GM18861 (cell line): ENCODE measurements around the gene SLAIN2.
A peak's percentile ranks its signal among the peaks of the same experiment; 100 is the strongest.

Experiments
- ATAC-seq: cut with Tn5 transposase; IDR thresholded peaks from one replicate; pipeline ENCODE4 v1.9.1; 2021; ENCODE audit not compliant: unreplicated experiment

Gene SLAIN2

DNA sequence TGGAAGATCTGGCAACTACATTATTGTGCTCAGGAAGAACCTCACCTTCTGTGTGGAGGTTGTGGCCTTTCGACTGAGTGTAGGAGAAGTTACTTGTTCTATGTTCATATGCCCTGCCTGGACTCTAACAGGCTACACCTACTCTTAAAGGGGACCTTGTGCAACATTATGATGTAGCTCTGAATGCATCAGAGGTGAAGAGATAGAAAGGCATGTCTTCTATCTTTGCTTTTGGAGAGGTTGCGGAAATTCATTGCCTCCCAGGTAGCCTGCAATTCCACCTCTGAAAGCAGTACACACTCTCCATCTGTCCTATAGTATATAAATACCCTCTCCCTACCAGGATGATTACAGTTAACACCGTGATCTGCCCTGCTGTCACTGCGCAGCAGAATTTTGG is 7.1 kb upstream of the SLAIN2 start:
- no peak for ATAC-seq

DNA sequence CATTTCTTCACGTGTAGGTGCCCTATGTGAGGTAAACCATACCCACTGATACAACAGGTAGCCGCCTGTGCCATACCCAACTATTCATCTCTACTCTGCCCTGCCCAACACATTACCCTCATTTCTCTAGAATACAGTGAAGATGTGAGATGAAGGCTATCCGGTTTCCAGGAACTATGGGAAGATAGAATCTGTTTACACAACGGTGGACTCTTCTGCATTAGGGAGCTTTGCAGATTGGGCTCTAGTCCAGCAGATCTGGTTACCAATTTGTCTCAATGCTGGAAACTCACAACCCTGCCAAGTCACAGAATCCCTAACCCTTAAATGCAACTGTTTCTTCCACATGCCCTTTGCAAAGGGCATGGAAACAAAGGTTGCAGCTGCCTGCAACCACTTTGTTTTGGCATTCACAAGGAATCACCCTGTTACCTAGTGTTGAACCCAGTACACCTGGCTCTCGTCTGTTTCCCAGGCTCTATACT is 6.4 kb upstream of the SLAIN2 start:
- no peak for ATAC-seq

DNA sequence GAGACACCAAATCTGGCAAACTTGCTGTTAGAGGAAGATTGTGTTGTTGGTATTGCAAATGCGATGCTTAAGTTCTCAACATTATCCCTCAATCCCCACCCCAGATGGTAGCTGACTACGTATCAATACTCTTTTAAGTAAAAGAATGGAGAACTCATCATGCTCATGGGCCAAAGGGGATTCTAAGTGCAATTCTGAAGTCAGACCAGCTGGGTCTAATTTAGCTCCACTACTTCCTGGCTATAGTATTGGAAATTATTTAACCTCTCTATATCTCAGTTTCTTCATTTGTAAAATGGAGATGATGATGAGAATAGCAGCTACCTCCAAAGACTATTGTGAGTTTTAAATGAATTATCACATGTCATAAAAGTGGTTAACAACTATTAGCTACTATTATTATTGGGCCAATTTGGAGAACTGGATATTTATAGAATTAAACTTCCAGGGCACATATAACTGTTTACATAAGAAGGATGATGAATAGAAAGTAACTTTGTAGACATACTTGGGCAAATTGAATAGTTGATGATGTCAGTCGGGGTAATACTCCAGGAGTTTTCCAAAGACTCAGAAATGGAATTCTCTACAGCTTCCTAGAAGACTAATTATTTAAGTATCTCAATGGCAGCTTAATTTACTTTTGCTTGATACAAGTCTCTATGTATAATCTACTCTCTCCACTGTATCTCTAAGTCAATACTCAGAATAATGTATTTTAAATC is 5.0 kb upstream of the SLAIN2 start:
- ATAC-seq = no peak

DNA sequence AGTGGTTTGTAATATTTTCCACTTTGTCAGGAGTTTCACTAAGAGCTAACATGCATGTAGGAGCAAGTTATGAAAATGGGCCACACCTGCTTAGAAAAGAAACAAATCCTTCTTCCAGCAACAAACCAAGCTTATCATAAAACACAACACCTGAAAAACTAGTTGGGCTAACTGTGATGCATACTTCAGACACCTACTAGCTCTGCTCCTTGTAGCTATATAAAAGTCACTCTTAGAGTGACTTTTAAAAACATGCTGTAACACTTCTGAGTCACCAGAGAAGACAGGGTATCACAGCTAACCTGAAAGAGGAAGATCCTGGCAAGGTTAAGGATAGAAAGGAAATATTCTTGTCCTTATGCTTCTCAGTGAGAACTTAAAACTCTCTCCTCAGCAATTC is 3.6 kb upstream of the SLAIN2 start:
- no peak for ATAC-seq

DNA sequence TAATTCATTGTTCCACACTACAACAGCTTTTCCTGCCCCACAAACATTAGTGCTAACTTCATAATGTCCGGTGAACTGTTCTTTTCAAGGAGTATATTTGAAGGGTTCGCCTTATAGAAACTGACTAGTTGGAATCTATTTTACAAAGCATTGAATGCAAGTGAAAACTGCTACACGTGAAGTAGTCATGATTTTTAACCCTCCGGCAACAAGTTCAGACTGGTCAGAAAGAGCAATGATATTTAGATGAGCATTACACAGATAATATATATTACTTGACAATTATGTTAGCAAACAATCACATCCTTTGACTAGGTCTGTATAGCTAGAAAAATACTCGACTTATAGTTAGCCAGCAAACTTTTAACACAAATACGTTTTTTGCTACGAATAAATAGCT is 1.7 kb upstream of the SLAIN2 start:
- ATAC-seq = no peak

DNA sequence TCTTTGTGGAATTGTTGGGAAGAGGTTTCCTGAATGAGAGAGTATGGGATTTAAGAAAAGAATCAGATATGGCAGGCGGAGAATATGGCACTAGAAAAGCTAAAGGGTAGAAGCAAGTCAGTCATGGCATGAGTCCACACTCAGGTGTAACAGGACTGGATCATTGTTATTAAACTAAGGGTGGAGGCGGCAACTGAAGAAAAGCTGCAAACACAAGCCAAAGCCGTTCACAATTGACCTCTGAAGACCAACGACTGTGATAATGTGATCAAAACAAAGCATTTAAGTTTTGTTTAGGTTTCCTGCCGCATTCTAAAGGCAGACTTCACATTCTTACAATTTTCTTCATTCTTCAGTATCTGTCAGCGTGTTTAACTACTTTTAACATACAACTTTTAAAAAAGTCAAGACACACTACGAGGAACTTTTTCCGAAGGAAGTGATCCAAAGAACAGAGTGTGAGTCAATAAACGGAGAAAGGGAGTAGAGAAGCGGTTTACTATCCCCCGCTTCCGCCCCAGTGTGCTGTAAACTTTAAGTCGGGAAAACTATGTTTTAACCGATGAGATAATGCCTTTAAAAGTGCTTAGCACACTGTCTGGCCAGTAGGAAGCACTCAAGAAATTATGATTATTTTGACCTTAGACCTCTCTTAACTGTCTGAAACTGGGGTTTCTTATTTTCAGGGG is 909 bp upstream of the SLAIN2 start:
- ATAC-seq = peak; percentile 11

DNA sequence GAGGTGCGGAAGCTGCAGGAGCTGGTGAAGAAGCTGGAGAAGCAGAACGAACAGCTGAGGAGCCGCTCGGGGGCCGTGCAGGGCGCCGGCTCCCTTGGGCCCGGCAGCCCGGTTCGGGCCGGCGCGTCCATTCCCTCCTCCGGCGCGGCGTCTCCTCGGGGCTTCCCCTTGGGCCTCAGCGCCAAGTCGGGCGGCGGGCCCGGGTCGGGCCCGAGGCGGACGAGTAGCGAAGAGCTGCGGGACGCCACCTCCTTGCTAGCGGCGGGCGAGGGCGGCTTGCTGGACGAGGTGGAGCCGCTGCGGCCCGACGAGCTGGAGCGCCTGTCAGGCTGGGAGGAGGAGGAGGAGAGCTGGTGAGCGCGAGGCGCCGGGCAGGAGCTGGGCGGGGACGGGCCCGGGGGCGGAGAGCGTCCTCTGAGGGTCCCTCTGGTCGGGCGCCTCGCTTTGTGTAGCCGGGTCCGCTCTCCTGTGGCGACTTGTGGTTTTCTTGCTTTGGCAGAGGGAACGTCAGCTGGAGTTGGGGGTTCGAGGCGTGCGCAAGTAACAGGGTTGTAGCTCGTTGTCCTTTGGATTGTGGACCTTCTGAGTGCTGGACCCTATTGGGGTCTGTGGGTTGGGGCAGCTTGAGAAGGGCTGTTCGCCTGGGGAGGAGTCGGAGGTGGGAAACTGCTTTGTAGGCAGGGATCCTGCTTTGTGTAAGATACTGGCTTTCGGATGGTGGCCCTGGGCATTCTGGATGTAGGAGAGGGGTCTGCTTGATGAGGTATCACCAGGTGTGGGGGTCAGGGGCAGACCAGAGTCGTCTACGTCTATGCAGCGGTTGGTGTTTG is 662 bp downstream of the SLAIN2 start:
- ATAC-seq = peak; percentile 7

DNA sequence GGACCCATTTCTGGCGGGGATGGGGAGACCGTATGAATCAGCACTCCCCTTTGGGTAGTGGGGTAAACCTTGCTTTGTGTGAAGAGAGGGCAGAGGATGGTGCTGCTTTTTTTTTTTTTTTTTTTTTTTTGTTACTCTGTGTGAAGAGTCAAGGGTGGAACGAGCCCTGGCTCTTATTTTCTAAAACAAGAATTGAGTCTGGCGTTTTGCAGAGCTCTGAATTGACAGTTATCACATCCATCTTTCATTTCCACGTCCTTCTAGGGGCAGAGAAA is 1.2 kb downstream of the SLAIN2 start:
- ATAC-seq = no peak

DNA sequence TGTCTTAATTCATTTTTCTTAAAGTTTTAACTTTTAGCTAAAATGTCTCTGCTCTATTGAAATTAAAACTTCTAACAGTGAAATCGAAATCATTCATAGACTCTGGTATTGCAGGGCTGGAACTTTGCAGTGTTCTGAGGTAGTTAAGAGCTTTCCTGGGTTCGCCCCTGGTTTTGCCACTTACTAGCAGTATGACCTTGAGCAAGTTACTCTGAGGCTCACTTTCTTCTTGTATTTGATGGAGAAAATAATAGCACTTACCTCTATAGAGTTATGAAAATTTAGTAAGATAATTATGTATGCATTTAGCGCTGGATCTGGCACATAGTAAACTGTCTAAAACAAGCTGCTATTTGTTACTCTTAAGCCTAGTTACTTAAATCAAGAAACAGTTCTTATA is 1.7 kb downstream of the SLAIN2 start:
- no peak for ATAC-seq

DNA sequence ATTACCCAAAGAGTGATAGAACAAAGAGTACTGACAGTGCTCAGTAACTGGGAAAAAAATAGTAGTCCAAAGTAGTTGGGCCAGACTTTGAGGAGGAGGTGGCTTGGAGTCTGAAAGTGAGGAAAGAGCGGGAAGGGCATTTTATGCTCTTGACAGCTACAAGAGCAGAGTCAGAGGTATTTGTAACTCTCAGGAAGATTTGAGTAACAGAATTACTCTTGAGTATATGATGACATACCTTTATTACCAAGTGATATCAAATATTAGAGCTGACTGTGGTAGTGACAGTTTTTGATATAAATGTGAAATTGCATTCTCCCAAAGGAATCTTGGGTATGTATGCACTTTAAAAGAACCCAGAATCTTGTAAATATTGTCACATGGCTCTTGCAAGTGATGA is 2.2 kb downstream of the SLAIN2 start:
- ATAC-seq = no peak

DNA sequence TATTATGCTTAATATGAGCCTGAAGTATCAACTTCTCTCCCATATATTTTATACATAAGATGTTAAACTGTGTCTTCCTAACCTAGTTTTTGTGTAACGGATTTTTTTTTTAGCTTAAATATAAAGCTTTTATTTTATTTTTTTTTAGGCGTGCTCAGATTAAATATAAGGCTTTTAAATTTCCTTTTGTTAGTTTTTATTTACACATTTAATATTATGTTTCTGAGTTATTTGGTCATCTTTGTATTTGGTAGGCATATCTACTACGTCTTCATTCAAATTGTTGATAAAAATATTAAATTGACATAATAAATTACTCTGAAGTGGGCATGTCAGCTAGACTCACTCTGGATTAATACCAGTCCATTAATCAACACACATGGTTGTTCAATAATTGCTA is 4.2 kb downstream of the SLAIN2 start:
- no peak for ATAC-seq

DNA sequence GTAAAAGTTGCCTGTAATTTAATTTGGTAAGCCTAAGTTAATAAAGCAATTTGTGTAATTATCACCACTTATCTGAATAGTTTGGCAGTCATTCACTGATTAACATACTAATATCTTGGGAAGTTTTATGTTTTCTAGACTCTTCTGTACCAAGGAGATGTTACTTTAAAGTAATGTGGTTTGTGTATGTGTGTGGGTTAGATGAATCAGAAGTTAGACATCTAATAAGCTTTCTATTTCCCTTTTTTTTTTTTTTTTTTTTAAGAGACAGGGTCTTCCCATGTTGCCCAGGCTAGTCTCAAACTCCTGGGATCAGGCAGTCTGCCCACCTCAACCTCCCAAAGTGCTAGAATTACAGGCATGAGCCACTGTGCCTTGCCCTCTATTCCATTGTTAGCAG is 5.3 kb downstream of the SLAIN2 start:
- no peak for ATAC-seq

DNA sequence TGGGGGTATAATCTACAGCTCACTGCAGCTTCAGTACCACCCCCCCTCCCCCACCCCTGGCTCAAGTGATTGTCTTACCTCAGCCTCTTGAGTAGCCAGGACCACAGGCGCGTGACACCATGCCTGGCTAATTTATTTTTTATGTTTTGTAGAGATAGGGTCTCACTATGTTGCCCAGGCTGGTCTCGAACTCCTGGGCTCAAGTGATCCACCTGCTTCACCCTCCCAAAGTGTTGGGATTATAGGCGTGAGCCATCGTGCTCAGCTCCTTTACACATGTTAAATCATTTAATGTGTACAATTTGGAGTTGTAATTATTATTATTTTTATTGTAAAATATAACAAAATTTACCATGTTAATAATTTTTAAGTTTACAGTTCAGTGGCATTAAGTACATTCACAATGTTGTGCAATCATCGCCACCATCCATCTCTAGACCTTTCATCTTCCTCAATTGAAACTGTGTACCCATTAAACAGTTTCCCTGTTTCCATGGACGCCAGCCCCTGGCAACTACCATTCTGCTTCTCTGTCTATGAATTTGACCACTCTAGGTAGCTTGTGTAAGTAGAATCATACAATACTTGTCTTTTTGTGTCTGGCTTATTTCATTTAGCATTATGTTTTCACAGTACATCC is 6.1 kb downstream of the SLAIN2 start:
- ATAC-seq = no peak

DNA sequence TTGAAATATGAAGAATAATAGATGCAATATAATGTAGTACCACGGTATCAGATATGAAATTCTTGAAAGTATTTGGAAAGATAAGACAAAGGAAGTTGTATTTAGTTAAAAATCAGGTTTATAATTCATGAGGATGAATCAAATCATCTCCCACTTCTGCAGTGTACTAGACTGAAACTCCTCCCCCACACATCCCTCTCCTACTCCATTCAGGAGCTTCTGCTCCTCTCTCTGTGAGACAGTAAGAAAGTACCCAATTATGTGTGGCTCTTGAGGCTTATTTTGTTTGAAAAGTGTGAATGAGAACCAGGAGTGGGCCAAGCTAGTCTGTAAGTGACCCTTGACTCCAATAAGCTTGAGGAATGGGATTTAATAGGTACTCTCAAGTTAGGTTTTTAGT is 9.5 kb downstream of the SLAIN2 start:
- ATAC-seq = no peak

DNA sequence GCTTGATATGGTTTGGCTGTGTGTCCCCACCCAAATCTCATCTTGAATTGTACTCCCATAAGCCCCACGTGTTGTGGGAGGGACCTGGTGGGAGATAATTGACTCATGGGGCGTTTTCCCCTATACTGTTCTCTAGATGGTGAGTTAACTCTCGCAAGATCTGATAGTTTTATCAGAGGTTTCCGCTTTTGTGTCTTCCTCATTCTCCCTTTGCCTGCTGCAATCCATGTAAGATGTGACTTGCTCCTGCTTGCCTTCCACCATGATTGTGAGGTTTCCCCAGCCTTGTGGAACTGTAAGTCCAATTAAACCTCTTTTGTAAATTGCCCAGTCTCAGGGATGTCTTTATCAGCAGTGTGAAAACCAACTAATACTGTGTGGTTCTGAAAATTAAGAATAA is 11.5 kb downstream of the SLAIN2 start:
- no peak for ATAC-seq

DNA sequence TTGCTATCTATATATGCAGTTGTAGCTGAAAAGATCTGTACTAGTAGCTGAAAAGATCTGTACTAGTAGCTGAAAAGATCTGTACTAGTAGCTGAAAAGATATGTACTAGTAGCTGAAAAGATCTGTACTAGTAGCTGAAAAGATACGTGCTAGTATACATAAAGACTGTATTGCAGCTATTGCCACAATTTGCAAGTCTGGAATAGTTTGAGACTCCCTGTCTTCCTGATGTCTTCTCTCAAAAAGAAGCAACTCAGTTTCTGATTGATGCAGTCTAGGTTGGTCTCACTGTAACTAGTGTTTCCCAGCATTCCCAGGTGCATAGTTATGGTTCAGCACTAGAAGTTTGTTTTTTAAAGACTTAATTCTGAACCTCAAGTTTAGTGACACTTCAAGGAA is 15.0 kb downstream of the SLAIN2 start:
- no peak for ATAC-seq

DNA sequence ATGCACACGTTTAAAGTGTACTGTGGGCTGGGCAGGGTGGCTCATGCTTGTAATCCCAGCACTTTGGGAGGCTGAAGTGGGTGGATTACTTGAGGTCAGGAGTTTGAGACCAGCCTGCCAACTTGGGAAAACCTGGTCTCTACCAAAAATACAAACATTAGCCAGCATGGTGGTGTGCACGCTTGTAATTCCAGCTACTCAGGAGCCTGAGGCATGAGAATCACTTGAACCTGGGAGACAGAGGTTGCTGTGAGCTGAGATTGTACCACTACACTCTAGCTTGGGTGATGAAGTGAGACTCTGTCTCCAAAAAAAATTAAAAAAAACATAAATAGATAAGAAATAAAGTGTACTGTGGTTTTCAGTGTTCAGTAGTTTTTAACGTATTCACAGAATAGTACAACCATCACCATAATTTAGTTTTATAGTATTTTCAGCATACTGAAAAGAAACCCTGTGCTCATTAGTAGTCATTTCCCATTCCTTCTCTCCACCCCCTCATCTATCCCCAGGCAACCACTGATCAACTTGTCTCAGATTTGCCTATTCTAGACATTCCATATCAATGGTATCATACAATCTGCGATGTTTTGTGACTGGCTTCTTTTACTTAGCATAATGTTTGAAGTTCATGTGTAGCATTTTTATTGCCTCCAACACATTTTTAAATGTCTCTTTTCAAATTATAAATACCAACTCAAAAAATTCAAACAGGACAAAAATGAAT is 19.1 kb downstream of the SLAIN2 start:
- no peak for ATAC-seq

DNA sequence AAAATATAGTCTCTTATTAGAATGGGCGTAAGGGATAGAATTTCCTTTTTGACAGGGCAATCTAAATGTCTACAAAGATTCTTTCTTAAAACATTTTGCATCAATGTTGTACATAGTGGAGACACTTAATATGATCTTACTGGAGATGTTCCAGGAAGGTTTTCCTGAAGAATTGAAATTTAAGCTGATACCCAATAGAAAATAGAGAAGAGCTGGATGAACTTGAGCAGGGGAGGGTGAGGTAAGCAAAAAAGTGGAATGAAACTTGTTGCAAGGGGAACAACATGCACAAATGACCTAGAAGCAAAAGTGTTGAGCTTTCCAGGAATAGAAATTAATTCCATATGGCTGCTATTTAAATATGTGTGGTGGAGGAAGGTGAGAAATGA is 19.7 kb downstream of the SLAIN2 start:
- no peak for ATAC-seq

DNA sequence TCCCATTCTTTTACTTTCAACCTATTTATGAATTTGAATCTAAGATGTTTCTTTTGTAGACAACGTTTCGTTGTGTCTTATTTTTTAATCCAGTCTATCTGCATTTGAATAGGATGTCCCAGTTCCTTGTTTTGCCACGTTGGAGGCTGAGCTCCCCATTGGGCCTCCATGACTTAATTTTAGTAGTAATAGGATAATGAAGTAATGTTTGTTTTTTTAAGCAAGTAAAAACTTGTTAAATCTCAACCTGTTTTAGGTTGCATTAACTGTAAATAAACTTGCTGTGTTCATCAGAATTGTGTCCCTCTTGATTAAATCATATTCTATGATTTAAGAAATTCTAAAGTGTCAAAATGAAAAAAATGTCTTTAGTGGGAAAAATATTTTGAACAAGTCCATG is 25.3 kb downstream of the SLAIN2 start:
- no peak for ATAC-seq

DNA sequence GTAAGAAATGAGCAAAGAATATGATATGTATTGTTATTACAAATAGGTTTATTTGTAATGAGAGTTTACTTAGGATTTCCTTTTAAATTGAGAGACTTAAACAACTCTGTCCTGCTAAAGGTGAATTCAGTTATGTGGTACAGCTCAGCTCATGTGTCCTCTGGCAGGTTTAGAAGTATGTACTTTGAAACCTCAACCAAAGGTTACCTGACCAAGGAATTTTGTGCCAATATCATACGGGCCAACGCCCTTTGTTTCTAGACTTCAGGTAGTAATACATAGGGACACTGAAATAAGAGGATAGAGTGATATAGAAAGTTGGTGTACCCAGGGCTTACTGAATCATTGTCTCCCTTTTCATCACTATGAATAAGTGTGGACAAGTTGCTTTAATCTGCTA is 25.7 kb downstream of the SLAIN2 start:
- no peak for ATAC-seq

DNA sequence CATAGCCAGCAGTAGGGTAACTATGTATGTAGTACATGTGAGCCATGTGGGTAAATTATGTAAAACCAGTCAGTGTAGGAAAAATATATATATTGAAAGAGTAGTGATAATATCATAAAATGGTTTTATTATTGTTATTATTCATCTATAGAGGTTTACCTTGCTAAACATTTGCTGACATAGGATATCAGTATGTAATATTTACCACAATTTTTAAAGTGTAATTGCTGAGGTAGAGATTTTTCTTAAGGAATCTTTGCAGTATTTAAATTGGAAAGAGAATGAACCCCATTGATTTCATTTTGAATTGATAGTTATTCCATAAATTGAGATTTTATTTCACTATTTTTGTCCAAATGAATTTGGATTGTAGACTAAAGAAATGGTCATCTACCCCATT is 27.1 kb downstream of the SLAIN2 start:
- ATAC-seq = no peak
